Measurements from ENCODE around the gene SH3RF1.

- no peak for TF ChIP-seq POLR2A (IDR thresholded peaks at IDR 0.05)
- TF ChIP-seq, protein P1, sequence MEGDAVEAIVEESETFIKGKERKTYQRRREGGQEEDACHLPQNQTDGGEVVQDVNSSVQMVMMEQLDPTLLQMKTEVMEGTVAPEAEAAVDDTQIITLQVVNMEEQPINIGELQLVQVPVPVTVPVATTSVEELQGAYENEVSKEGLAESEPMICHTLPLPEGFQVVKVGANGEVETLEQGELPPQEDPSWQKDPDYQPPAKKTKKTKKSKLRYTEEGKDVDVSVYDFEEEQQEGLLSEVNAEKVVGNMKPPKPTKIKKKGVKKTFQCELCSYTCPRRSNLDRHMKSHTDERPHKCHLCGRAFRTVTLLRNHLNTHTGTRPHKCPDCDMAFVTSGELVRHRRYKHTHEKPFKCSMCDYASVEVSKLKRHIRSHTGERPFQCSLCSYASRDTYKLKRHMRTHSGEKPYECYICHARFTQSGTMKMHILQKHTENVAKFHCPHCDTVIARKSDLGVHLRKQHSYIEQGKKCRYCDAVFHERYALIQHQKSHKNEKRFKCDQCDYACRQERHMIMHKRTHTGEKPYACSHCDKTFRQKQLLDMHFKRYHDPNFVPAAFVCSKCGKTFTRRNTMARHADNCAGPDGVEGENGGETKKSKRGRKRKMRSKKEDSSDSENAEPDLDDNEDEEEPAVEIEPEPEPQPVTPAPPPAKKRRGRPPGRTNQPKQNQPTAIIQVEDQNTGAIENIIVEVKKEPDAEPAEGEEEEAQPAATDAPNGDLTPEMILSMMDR (IDR thresholded peaks at IDR 0.05), result no peak
- no peak for TF ChIP-seq EP300 (IDR thresholded peaks at IDR 0.05)
Measured at GRCh38 chr4:169074117-169074516, 196.6 kb downstream of the SH3RF1 start.
